ENCODE measurements around the gene TOGARAM1.

The TOGARAM1 gene

DNA sequence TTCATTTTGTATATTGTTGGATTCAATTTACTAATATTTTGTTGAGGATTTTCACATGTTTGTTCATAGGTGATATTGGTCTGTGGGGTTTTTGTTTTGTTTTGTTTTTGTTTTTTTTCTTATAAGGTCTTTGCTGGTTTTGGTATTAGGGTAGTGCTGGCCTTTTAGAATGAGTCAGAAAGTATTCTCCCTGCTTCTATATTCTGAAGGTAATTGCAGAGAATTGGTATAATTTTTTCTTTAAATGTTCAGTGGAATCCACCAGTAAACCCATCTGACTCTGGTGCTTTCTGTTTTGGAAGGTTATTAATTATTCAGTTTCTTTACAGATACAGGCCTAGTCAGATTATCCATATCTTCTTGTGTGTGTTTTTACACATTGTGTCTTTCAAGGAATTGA lies 8.9 kb downstream of the TOGARAM1 start:
- no peaks in the 10 kb centered on the region; the same call in 1 of the 2 replicates for H3F3A ChIP-seq (ENCODE audit: insufficient read depth, low read length)
- H3K27ac ChIP-seq (ENCODE audit: low read depth, low read length, poor library complexity, severe bottlenecking) = no peak overlapping the region
- no peak overlapping the region for H2AFZ ChIP-seq (ENCODE audit: low read length)
- H3K4me1 ChIP-seq (ENCODE audit: insufficient read depth, low read length, severe bottlenecking) = peaks cover 14% of the 10 kb centered on the region
- no peak overlapping the region for H3K4me3 ChIP-seq (ENCODE audit: low read depth, low read length, poor library complexity, severe bottlenecking)
- no peaks in the 10 kb centered on the region for H4K20me1 ChIP-seq (ENCODE audit: insufficient read depth, low read length)
- peaks cover 90% of the 10 kb centered on the region for H3K79me2 ChIP-seq (ENCODE audit: insufficient read depth, low read length)
- H3K9me2 ChIP-seq (ENCODE audit: low read depth, low read length) = no peaks in the 10 kb centered on the region
- H3K27me3 ChIP-seq (ENCODE audit: insufficient read depth, low read length) = no peaks in the 10 kb centered on the region
- H3K9me3 ChIP-seq (ENCODE audit: low read length) = peaks cover 10% of the 10 kb centered on the region
- H3K36me3 ChIP-seq (ENCODE audit: insufficient read depth, low read length) = peaks cover 32% of the 10 kb centered on the region
- TF ChIP-seq EZH2 (IDR thresholded peaks at IDR 0.05; ENCODE audit: borderline replicate concordance, low read length) = no peak
- no peak overlapping the region for H3K9ac ChIP-seq (ENCODE audit: low read length)
- no peak overlapping the region for H3K4me2 ChIP-seq (ENCODE audit: low read length)

DNA sequence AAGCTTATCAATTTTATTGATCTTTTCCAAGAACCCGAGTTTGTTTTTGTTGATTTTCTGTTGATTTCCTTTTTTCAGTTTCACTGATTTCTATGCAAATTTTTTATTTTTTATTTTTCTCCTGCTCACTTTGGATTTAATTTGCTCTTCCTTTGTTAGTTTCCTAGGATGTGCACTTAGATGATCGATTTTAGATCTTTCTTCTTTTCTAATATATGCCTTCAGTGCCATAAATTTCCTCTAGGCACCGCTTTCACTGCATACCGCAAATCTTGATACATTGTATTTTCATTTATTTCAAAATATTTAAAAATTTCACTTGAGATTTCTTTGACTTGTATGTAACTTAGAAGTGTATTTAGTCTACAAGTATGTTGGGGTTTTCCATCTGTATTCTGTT lies 9.5 kb downstream of the TOGARAM1 start:
- Histone ChIP-seq H3K27ac (ENCODE audit: low read depth, low read length, poor library complexity, severe bottlenecking) (no peak overlapping the region), H2AFZ (ENCODE audit: low read length) (no peak overlapping the region), H3K36me3 (ENCODE audit: insufficient read depth, low read length) (peaks cover 32% of the 10 kb centered on the region), H3K27me3 (ENCODE audit: insufficient read depth, low read length) (no peaks in the 10 kb centered on the region), H3K4me3 (ENCODE audit: low read depth, low read length, poor library complexity, severe bottlenecking) (no peak overlapping the region), H3K79me2 (ENCODE audit: insufficient read depth, low read length) (peaks cover 91% of the 10 kb centered on the region), H3K4me2 (ENCODE audit: low read length) (no peak overlapping the region), H3K9ac (ENCODE audit: low read length) (no peak overlapping the region), H3K9me3 (ENCODE audit: low read length) (peaks cover 10% of the 10 kb centered on the region), H3K9me2 (ENCODE audit: low read depth, low read length) (no peaks in the 10 kb centered on the region), H3K4me1 (ENCODE audit: insufficient read depth, low read length, severe bottlenecking) (peaks cover 14% of the 10 kb centered on the region), H4K20me1 (ENCODE audit: insufficient read depth, low read length) (no peaks in the 10 kb centered on the region), H3F3A (ENCODE audit: insufficient read depth, low read length) (no peaks in the 10 kb centered on the region; the same call in 1 of the 2 replicates)
- no peak for TF ChIP-seq EZH2 (IDR thresholded peaks at IDR 0.05; ENCODE audit: borderline replicate concordance, low read length)
- TF ChIP-seq, protein P1, sequence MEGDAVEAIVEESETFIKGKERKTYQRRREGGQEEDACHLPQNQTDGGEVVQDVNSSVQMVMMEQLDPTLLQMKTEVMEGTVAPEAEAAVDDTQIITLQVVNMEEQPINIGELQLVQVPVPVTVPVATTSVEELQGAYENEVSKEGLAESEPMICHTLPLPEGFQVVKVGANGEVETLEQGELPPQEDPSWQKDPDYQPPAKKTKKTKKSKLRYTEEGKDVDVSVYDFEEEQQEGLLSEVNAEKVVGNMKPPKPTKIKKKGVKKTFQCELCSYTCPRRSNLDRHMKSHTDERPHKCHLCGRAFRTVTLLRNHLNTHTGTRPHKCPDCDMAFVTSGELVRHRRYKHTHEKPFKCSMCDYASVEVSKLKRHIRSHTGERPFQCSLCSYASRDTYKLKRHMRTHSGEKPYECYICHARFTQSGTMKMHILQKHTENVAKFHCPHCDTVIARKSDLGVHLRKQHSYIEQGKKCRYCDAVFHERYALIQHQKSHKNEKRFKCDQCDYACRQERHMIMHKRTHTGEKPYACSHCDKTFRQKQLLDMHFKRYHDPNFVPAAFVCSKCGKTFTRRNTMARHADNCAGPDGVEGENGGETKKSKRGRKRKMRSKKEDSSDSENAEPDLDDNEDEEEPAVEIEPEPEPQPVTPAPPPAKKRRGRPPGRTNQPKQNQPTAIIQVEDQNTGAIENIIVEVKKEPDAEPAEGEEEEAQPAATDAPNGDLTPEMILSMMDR (IDR thresholded peaks at IDR 0.05; ENCODE audit: low read length) = no peak

GRCh38 chr14:44979273-44979672 lies 17.3 kb downstream of the TOGARAM1 start:
- Histone ChIP-seq H4K20me1 (ENCODE audit: insufficient read depth, low read length) (no peaks in the 10 kb centered on the region), H3K79me2 (ENCODE audit: insufficient read depth, low read length) (peaks cover 36% of the 10 kb centered on the region), H3K27ac (ENCODE audit: low read depth, low read length, poor library complexity, severe bottlenecking) (no peak overlapping the region), H3K9ac (ENCODE audit: low read length) (no peak overlapping the region), H2AFZ (ENCODE audit: low read length) (no peak overlapping the region), H3K9me2 (ENCODE audit: low read depth, low read length) (no peaks in the 10 kb centered on the region), H3F3A (ENCODE audit: insufficient read depth, low read length) (no peaks in the 10 kb centered on the region), H3K27me3 (ENCODE audit: insufficient read depth, low read length) (no peaks in the 10 kb centered on the region), H3K4me1 (ENCODE audit: insufficient read depth, low read length, severe bottlenecking) (peaks cover 8% of the 10 kb centered on the region), H3K9me3 (ENCODE audit: low read length) (no peaks in the 10 kb centered on the region; the same call in 1 of the 2 replicates), H3K36me3 (ENCODE audit: insufficient read depth, low read length) (no peaks in the 10 kb centered on the region), H3K4me3 (ENCODE audit: low read depth, low read length, poor library complexity, severe bottlenecking) (no peak overlapping the region), H3K4me2 (ENCODE audit: low read length) (no peak overlapping the region)
- TF ChIP-seq, protein P1 (IDR thresholded peaks at IDR 0.05; ENCODE audit: low read length) = no peak
- no peak for TF ChIP-seq EZH2 (IDR thresholded peaks at IDR 0.05; ENCODE audit: borderline replicate concordance, low read length)

- no peaks in the 10 kb centered on the region for H3K36me3 ChIP-seq (ENCODE audit: insufficient read depth, low read length)
- no peak overlapping the region for H3K4me3 ChIP-seq (ENCODE audit: low read depth, low read length, poor library complexity, severe bottlenecking)
- no peak overlapping the region for H2AFZ ChIP-seq (ENCODE audit: low read length)
- H3F3A ChIP-seq (ENCODE audit: insufficient read depth, low read length) = no peaks in the 10 kb centered on the region
- H4K20me1 ChIP-seq (ENCODE audit: insufficient read depth, low read length) = no peaks in the 10 kb centered on the region
- H3K9me3 ChIP-seq (ENCODE audit: low read length) = no peaks in the 10 kb centered on the region; the same call in 1 of the 2 replicates
- no peak overlapping the region for H3K27ac ChIP-seq (ENCODE audit: low read depth, low read length, poor library complexity, severe bottlenecking)
- H3K9me2 ChIP-seq (ENCODE audit: low read depth, low read length) = no peaks in the 10 kb centered on the region
- H3K4me2 ChIP-seq (ENCODE audit: low read length) = no peak overlapping the region
- H3K9ac ChIP-seq (ENCODE audit: low read length) = no peak overlapping the region
- TF ChIP-seq, protein P1 (IDR thresholded peaks at IDR 0.05; ENCODE audit: low read length) = no peak
- peaks cover 30% of the 10 kb centered on the region for H3K79me2 ChIP-seq (ENCODE audit: insufficient read depth, low read length)
- H3K4me1 ChIP-seq (ENCODE audit: insufficient read depth, low read length, severe bottlenecking) = peaks cover 8% of the 10 kb centered on the region
- H3K27me3 ChIP-seq (ENCODE audit: insufficient read depth, low read length) = no peaks in the 10 kb centered on the region
Measured at GRCh38 chr14:44979740-44980356, 17.9 kb downstream of the TOGARAM1 start.

All from OCI-LY1 (cell line).